ENCODE results near the gene NHS. TPM values are rescaled to one million over a fixed set of nuclear protein-coding genes. Genes with fewer than 3 reads are reported as not detected.
A peak's percentile ranks its signal among the peaks of the same experiment; 100 is the strongest.

NHS gene
- total RNA-seq, 1 donor from 2014 or later = 3.6 TPM

DNA sequence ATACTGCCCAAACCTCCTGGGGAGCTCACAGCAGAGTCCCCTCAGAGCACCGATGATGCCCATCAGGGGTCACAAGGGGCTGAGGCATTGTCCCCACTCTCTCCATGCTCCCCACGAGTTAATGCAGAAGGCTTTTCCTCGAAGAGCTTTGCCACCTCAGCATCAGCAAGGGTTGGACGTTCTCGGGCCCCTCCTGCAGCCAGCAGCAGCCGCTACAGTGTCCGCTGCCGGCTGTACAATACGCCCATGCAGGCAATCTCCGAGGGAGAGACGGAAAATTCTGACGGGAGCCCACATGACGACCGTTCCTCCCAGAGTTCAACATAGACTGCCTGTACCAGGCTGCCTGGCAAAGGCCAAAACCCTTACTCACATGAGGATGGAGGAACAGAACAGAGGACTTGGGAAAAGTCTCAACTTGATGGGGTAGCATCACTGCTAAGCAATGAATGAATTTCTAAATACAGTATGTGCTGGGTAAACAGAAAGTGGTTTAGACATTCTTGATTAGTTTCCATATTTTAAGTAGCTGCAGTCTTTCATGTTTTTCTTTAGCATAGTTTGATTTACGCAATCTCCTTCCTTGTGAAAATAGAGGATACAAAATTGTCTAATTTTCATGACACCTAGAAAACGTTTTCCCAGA is 357.3 kb downstream of the NHS start:
- no peak for DNase-seq (ENCODE audit: low spot score)

- DNase-seq (ENCODE audit: low spot score) = peak; percentile 10
Measured at GRCh38 chrX:17735406-17735805, 360.4 kb downstream of the NHS start.

DNA sequence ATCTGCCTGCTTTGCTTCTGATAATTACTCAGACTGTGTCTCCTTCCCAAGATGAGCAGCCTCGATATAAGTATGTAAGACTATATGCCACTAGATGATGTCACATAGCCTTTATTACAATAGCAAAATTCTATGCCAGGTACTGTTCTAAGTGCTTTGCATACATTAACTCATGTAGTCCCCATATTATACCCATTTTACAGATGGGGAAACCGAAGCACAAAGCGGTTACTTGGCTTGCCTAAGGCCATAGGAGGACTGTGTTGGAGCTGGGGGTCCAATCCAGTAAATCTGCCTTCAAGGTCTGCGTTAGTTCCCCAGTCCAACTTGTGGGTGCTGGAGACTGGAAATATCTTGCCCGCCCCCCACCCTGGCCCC is 361.5 kb downstream of the NHS start:
- DNase-seq (ENCODE audit: low spot score) = no peak

GRCh38 chrX:17736856-17737709 is 362.1 kb downstream of the NHS start, which contains the start of gene SCML1:
TSS of gene SCML1 (plus strand) at chrX:17737493. CDS start at chrX:17744187, 6,694 bp downstream.
- DNase-seq (ENCODE audit: low spot score) = peak; percentile 97

GRCh38 chrX:17737710-17737985 is 362.6 kb downstream of the NHS start:
- DNase-seq (ENCODE audit: low spot score) = no peak

- DNase-seq (ENCODE audit: low spot score) = peak; percentile 28
Measured at GRCh38 chrX:17737986-17738713, 363.1 kb downstream of the NHS start.

DNA sequence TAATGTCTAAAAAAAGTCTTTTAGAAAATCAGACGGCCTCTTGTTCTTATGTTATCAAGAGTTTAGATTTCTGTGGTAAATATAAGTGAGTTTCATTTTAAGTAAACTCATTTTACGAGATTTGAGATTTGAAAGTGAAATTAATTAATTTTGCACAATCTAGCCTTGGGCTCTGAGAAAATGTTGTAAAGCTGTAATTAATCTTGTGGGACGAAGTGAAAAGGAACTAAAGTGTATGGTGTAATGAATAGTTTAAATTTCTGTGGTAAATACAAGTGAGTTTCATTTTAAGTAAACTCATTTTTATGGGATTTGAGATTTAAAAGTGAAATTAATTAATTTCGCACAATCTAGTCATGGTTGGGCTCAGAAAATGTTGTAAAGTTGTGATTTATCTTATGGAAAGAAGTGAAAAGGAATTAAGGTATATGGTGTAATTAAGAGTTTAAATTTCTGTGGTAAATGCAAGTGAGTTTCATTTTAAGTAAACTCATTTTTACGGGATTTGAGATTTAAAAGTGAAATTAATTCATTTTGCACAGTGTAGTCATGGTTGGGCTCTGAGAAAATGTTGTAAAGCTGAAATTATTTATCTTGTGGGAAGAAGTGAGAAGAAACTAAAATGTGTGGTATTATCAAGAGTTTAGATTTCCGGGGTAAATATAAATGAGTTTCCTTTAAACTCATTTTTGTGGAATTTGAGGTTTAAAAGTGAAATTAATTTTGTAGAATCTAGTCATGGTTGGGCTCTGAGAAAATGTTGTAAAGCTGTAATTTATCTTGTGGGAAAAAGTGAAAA is 363.9 kb downstream of the NHS start:
- no peak for DNase-seq (ENCODE audit: low spot score)

DNA sequence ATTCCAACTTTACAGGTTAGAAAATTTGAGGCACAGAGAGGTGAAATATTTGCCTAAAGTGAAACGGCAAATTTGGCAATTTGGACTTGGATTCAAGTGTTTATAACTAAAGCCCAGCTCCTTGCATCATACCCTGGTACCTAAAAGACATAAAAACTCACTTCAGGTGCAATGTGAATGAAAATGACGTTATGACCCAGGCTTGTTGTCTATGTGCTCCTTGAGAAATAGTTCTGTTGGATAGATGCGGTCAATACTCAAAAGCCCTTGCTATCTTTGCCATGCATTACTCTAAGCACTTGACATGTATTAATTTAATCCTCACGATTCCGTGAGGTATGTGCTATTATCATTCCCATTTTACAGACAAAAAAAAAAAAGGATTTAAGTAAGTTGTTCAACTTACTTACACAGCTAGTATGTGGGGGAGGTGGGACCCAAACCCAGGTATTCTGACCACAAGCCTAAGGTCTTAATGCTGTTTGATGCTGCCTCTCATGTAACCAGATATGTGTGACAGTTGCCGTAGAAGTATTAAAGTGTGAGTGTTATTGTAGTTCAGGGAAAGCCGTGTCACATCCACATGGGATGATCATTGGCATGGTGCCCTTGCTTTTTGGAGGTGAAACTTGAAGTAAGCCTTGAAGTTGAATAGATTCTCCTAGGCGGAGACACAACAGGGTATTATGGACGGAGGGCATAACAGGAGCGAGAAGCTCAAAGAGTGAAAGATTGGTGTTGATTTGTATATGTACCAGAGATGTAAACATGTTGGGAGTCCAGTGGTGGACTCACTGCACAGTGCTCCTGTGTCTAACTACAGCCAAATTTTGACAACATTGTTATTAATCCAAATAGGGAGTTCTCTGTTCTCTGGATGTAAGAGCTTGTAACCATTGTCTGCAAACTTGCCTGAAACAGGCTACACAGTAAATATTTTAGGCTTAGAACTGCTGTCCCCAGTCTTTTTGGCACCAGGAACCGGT is 365.4 kb downstream of the NHS start:
- DNase-seq (ENCODE audit: low spot score) = no peak

DNA sequence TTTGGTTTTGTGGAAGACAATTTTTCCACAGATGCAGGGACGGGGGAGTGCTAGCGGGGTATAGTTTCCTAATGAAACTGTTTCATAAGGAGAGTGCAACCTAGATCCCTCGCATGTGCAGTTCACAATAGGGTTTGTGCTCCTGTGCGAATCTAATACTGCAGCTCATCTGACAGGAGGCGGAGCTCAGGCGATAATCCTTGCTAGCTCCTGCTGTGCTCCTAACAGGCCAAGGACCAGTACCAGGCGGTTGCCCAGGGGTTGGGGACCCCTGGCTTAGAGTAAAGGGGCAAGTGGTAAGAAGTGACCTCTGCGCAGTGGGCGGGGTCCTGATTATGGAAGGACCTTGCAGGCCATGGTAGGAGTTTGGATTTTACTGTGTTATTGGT is 366.1 kb downstream of the NHS start:
- DNase-seq (ENCODE audit: low spot score) = no peak

DNA sequence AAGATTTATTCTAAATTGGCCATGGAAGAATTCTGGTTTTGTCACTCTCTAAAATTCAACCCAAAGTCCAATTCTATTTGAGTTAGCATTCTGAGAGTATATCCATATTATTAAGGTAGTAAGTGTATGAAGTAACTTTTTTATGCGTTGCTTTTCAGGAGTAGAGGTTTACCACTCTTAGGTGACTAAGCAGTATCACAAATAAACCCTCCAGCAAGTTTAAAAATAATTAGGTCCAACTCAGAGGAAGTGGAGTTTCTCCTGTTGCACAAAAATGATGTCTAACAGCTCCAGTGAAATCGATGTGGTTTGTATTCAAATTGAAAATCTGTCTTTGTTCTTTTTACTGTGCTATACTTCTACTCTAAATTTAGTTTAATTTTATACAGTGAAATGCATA is 368.9 kb downstream of the NHS start:
- no peak for DNase-seq (ENCODE audit: low spot score)

DNA sequence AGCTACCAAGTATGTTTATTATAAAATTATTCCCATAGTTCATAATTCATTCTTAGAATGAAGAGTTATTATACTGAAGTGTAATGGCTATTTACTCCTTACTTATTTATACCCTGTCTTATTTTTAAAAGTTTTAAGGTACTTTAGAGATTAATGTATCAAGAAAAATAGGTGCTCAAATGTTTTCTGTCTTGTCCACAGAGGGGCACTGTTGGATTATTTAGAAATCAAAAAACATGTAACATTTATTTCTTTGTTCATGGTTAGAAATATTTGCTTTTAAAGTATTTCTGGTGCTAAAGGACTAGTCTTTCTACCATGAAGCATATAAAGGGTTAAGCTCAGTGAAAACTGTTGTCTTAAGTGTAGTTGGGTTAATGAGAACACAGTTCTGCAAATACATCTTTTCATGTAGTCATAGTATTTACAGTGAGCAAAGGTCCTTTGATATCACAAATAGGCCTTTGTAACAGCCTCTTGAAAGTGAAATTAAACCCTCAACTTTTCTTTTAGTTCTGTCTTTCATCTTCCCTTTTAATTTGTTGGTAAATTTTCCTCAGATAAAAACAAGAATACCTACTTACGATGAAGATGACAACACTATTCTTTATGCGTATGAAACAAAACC is 370.0 kb downstream of the NHS start:
- peak; percentile 7 for DNase-seq (ENCODE audit: low spot score)

GRCh38 chrX:17747692-17748091 is 372.7 kb downstream of the NHS start:
- no peak for DNase-seq (ENCODE audit: low spot score)

DNA sequence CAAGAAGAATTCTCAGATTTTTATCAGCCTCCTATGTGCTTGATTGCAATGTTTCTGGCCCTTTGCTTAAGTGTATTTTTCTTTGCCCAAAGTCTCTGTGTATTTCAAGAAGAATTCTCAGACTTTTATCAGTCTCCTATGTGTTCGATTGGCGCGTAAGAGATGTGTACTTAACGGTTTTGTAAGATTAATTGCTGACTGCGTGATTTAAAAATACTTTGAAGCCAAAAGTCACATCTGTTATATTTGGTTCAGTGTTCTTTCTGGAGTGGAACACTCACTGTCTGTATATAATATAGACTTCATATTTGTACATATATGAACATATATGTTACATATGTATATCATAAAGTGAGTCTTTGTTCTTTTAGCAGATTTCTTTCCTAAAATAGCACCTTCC is 373.7 kb downstream of the NHS start:
- DNase-seq (ENCODE audit: low spot score) = no peak

DNA sequence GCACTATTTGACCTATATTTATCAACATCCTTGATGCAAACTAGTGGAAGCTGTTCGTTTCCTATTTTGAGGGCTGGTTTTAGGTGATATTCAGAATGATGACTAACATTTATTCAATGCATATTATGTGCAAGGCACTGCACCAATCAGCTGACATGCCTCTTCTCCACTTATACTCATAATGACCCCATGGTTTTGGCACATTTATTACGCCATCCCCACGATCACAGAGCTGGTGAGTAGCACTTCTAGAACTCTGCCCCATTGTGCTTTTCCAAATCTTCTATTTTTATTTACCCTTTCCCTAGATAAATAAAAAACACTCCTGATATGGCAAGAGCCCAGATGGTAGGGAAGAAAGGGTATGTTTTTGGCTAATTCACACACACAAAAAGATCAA is 375.4 kb downstream of the NHS start:
- no peak for DNase-seq (ENCODE audit: low spot score)

DNA sequence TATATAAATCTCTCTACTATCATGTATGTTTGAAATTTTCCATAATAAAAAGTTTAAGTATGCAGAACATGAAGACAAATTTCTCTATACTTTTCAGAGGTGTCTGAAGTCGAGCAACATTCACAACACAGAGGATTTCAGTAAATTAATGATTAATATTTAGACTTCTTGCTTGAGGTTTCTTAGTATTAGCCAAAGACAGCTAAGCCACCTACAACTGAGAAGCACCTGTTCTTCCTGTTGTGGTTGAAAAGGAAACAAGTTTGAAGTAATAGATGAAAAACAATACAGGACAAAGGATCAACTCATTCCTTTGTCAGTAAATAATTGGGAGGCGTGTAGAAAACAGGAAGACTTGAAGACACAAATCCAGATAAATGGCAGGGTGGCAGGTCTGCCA is 383.4 kb downstream of the NHS start:
- DNase-seq (ENCODE audit: low spot score) = no peak

DNA sequence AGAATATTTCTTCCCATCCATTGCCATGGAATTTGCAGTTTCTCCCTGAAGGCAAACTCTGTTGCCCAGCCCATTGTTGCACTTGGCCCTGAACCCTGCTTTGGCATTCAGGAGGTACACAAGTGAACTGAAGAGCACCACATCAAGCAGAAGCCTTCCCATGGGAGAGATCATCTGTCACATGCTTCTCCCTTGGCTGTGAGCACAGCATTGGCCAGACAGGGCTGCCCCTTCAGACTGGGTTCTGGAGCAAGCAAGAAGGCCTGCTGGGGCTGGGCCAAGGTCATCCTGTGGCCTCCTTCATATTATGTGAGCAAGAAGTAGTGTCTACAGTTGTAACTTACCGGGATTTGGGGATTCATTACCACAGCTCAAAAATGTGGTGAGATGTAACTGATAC is 385.0 kb downstream of the NHS start:
- no peak for DNase-seq (ENCODE audit: low spot score)

GRCh38 chrX:17767734-17768133 is 392.7 kb downstream of the NHS start:
- DNase-seq (ENCODE audit: low spot score) = no peak

- DNase-seq (ENCODE audit: low spot score) = no peak
Measured at GRCh38 chrX:17768997-17769396, 394.0 kb downstream of the NHS start.

DNA sequence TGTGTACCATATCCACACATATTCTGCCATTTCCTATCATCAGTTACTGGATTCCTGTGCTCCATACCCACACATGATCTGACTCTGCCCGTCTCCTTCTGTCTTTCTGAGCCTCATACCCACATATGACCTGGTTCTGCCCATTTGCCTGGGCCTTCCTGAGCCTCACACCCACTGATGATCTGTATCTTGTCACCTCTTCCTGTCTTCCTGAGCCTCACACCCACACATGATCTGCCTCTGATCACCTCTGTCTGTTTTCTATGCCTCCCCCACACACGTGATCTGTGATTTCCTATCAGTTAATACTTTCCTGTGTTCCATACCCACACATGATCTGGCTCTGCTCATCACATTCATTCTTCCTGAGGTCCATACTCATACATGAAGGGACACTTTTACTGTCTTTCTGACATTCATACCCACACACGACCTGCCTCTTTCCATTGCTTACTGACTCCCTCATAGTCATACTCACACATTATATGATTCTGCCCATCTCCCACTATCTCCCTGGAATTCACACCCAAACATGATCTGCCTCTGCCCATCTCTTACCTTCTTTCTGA is 394.8 kb downstream of the NHS start:
- no peak for DNase-seq (ENCODE audit: low spot score)

All from umbilical cord (tissue), 2 donors.